ENCODE data around the gene HECTD4.

Gene HECTD4

GRCh38 chr12:112370199-112370598 is 12.0 kb downstream of the HECTD4 start:
- no peak for DNase-seq (ENCODE audit: extremely low spot score)
- POLR2A ChIA-PET: no interaction called here
- CTCF ChIA-PET: interaction anchor here (3.1 kb wide), 1 partner anchor 13 kb away, joined by 11 read pairs; no protein-coding TSS in a partner anchor
- no peak for TF ChIP-seq CTCF (IDR thresholded peaks at IDR 0.05; ENCODE audit: control extremely low read depth, extremely low read depth, low read depth, missing control alignments)

GRCh38 chr12:112368856-112369255 is 13.4 kb downstream of the HECTD4 start:
- DNase-seq (ENCODE audit: extremely low spot score): no peak
- TF ChIP-seq CTCF (IDR thresholded peaks at IDR 0.05; ENCODE audit: control extremely low read depth, extremely low read depth, low read depth, missing control alignments): no peak
- ChIA-PET POLR2A (no interaction called here), CTCF (interaction anchor here (0.9 to 2.0 kb wide), 3 partner anchors 14 to 23 kb away, joined by 3 to 6 read pairs (median 4); no protein-coding TSS in a partner anchor)

- no peak for TF ChIP-seq CTCF (IDR thresholded peaks at IDR 0.05; ENCODE audit: control extremely low read depth, extremely low read depth, low read depth, missing control alignments)
- DNase-seq (ENCODE audit: extremely low spot score): no peak
- ChIA-PET POLR2A (no interaction called here), CTCF (interaction anchor here (2.0 kb wide), 1 partner anchor 22 kb away, joined by 6 read pairs; no protein-coding TSS in a partner anchor)
Measured at GRCh38 chr12:112367965-112368364, 14.3 kb downstream of the HECTD4 start.

- CTCF ChIA-PET: no interaction called here
- no peak for TF ChIP-seq CTCF (IDR thresholded peaks at IDR 0.05; ENCODE audit: control extremely low read depth, extremely low read depth, low read depth, missing control alignments)
- DNase-seq (ENCODE audit: extremely low spot score): no peak
- POLR2A ChIA-PET: no interaction called here
Measured at GRCh38 chr12:112362310-112362709, 19.9 kb downstream of the HECTD4 start.

GRCh38 chr12:112361271-112361670 is 21.0 kb downstream of the HECTD4 start:
- ChIA-PET CTCF (no interaction called here), POLR2A (interaction anchor here (0.7 kb wide), 1 partner anchor 236 kb away, joined by 3 read pairs; no protein-coding TSS in a partner anchor)
- TF ChIP-seq CTCF (IDR thresholded peaks at IDR 0.05; ENCODE audit: control extremely low read depth, extremely low read depth, low read depth, missing control alignments): no peak

GRCh38 chr12:112359290-112359689 is 22.9 kb downstream of the HECTD4 start:
- TF ChIP-seq CTCF (IDR thresholded peaks at IDR 0.05; ENCODE audit: control extremely low read depth, extremely low read depth, low read depth, missing control alignments): no peak
- no peak for DNase-seq (ENCODE audit: extremely low spot score)
- ChIA-PET POLR2A (no interaction called here), CTCF (interaction anchor here (1.1 to 1.3 kb wide), 3 partner anchors 9 to 28 kb away, joined by 3 to 4 read pairs (median 4); no protein-coding TSS in a partner anchor)

More at GRCh38 chr12:112361271-112361670, 21.0 kb downstream of the HECTD4 start:
- no peak for DNase-seq (ENCODE audit: extremely low spot score)
